Endothelial cell of umbilical vein (primary cell): ENCODE results near the gene GAS2L2. TPM values are rescaled to one million over a fixed set of nuclear protein-coding genes. Genes with fewer than 3 reads are reported as not detected.

ENCODE experiments used
- BruUV-seq: library from RNA; stranded (reverse); fragments of 400-500 nt; replicated peaks from 2 replicates; lab custom pipeline; 2021; lab: Mats Ljungman, UMichigan
- CTCF ChIA-PET: fragments of 300-600, 350-600 bp; sonication (Branson Sonifier 250); formaldehyde crosslinking; loops from one replicate; lab custom pipeline; 2021; ENCODE audit warnings: antibody characterized with exemption, inconsistent platforms; lab: Charles Lee
- POLR2A ChIA-PET: fragments of 300-600, 350-600 bp; sonication (Branson Sonifier 250); formaldehyde crosslinking; loops from one replicate; lab custom pipeline; 2021; ENCODE audit warnings: antibody characterized with exemption, inconsistent platforms; lab: Charles Lee
- DNase-seq: peaks from one replicate; pipeline ENCODE4 v3.0.0-alpha.2; 2011; ENCODE audit warnings: low read depth, low spot score
- FAIRE-seq: peaks from 2 replicates; lab custom pipeline; 2011; peaks lifted over from hg19 to GRCh38; lab: Jason Lieb, UNC
- H2AFZ ChIP-seq: 2 replicates; pipeline ENCODE4 v1.6.0; 2012; ENCODE audit warnings: low read depth, low read length, control low read depth, inconsistent platforms
- H3K27ac ChIP-seq: 2 replicates; pipeline ENCODE4 v1.5.1; 2011; ENCODE audit warnings: low read depth, mild to moderate bottlenecking, control low read depth, low read length, moderate library complexity; ENCODE audit not compliant: insufficient read depth
- H3K27me3 ChIP-seq, 2 experiments: 2 replicates each; pipeline versions ENCODE4 v1.6.0 to v1.6.1; 2011; ENCODE audit warnings: low read length in 2 of 2, mixed read lengths in 1 of 2; ENCODE audit not compliant: control insufficient read depth in 2 of 2, insufficient read depth in 2 of 2
- H3K36me3 ChIP-seq, 2 experiments: 2 replicates in 1 of 2; 3 replicates in 1 of 2; pipeline ENCODE4 v1.5.1; 2011; ENCODE audit warnings: low read length in 2 of 2, mild to moderate bottlenecking in 1 of 2, moderate library complexity in 1 of 2; ENCODE audit not compliant: control insufficient read depth in 2 of 2, insufficient read depth in 2 of 2; ENCODE audit errors: extremely low read depth in 1 of 2
- H3K4me1 ChIP-seq: 3 replicates; pipeline ENCODE4 v1.5.1; 2011; ENCODE audit warnings: mild to moderate bottlenecking, low read length; ENCODE audit not compliant: control insufficient read depth, insufficient read depth; ENCODE audit errors: extremely low read depth
- H3K4me2 ChIP-seq: 2 replicates; pipeline ENCODE4 v1.6.1; 2011; ENCODE audit warnings: low read length, control low read depth, mixed read lengths; ENCODE audit not compliant: insufficient read depth
- H3K4me3 ChIP-seq, 3 experiments: fragments of 200-600 bp in 1 of 3; sonication (generic), shearing (Covaris generic) in 1 of 3; replicated peaks in 1 of 3; 2 replicates each; pipeline ENCODE4 v1.5.1; 2011 to 2016; ENCODE audit warnings: control low read depth in 3 of 3, low read length in 3 of 3, mild to moderate bottlenecking in 2 of 3, inconsistent platforms in 1 of 3, low read depth in 1 of 3, moderate library complexity in 1 of 3; ENCODE audit not compliant: insufficient read depth in 1 of 3
- H3K79me2 ChIP-seq: 2 replicates; pipeline ENCODE4 v1.6.0; 2012; ENCODE audit warnings: low read length, inconsistent platforms; ENCODE audit not compliant: control insufficient read depth, insufficient read depth
- H3K9ac ChIP-seq: replicated peaks from 2 replicates; pipeline ENCODE3; 2011; ENCODE audit warnings: low read length, control low read depth; ENCODE audit not compliant: insufficient read depth; ENCODE audit errors: extremely low read depth
- H3K9me1 ChIP-seq: replicated peaks from 3 replicates; pipeline ENCODE4 v1.6.0; 2011; ENCODE audit warnings: mild to moderate bottlenecking, low read length; ENCODE audit not compliant: control insufficient read depth, insufficient read depth; ENCODE audit errors: extremely low read depth
- H3K9me3 ChIP-seq: replicated peaks from 2 replicates; pipeline ENCODE4 v1.5.1; 2012; ENCODE audit warnings: low read length, inconsistent platforms; ENCODE audit not compliant: control insufficient read depth, insufficient read depth
- H4K20me1 ChIP-seq: replicated peaks from 2 replicates; pipeline ENCODE3; 2011; ENCODE audit warnings: mild to moderate bottlenecking, low read length; ENCODE audit not compliant: control insufficient read depth, insufficient read depth; ENCODE audit errors: extremely low read depth
- EZH2 ChIP-seq: IDR thresholded peaks from 2 replicates; pipeline ENCODE4 v1.6.1; 2012; ENCODE audit warnings: borderline replicate concordance, low read depth, mild to moderate bottlenecking, moderate library complexity, low read length, inconsistent platforms; ENCODE audit not compliant: severe bottlenecking
- FOS ChIP-seq: IDR thresholded peaks from 2 replicates; pipeline ENCODE4 v1.6.1; 2011; ENCODE audit warnings: mild to moderate bottlenecking, low read length, moderate library complexity, borderline replicate concordance; ENCODE audit not compliant: insufficient read depth
- JUN ChIP-seq: IDR thresholded peaks from 2 replicates; pipeline ENCODE4 v1.6.1; 2011; ENCODE audit warnings: borderline replicate concordance, low read depth; ENCODE audit not compliant: insufficient read length, insufficient read depth
- MAX ChIP-seq: IDR thresholded peaks from 2 replicates; pipeline ENCODE4 v1.6.1; 2011; ENCODE audit not compliant: insufficient read depth, insufficient read length
- POLR2AphosphoS5 ChIP-seq: IDR thresholded peaks from 2 replicates; pipeline ENCODE4 v1.6.1; 2012; ENCODE audit warnings: low read depth, mild to moderate bottlenecking, control low read depth, low read length, moderate library complexity; ENCODE audit not compliant: insufficient read depth
- dilution Hi-C: fragments of 300-500 bp; cut with MboI; formaldehyde crosslinking; loops from one replicate; pipeline ENCODE4 v1.15.0; 2019; ENCODE audit warnings: low sequenced_read_pairs; ENCODE audit not compliant: extremely low pct_ligation_motif_present
- intact Hi-C: fragments of 100-400 bp; cut with micrococcal nuclease; formaldehyde crosslinking; loops from one replicate; pipeline ENCODE4 v1.10.0; 2022
- polyA plus RNA-seq, 4 experiments: library from polyadenylated mRNA; depleted of rRNA in 3 of 4; stranded (reverse) in 3 of 4; unstranded in 1 of 4; fragments of >200 nt; gene quantifications; 2 replicates each; pipeline versions ENCODE4 v1.2.1 to v1.2.3, GENCODE V29; 2011 to 2012; ENCODE audit warnings: missing spikeins in 1 of 4
- total RNA-seq: library from RNA; stranded (reverse); gene quantifications from 2 replicates; pipeline ENCODE4 v1.2.3, GENCODE V29; 2021
- TF ChIP-seq, protein P1 (sequence below), 2 donors: IDR thresholded peaks; 1 replicate in 1 of 2; 2 replicates in 1 of 2; pipeline ENCODE4 v1.5.1; 2011; ENCODE audit warnings: low read length in 2 of 2, mild to moderate bottlenecking in 2 of 2, moderate library complexity in 2 of 2, control low read depth in 1 of 2, inconsistent platforms in 1 of 2, low read depth in 1 of 2; ENCODE audit not compliant: insufficient read depth in 1 of 2; ENCODE audit errors: extremely low read depth in 1 of 2

Gene GAS2L2
- total and polyA plus RNA-seq, 2 donors (not counting 3 experiments of a cell fraction or from before 2014, with no cell fraction given): not detected

- no peak overlapping the region for H3K27ac ChIP-seq
- peaks cover 2 to 6% of the 10 kb centered on the region in 2 experiments for H3K27me3 ChIP-seq
- no peaks in the 10 kb centered on the region for H3K79me2 ChIP-seq
- no peaks in the 10 kb centered on the region for H3K9me3 ChIP-seq
- H3K4me2 ChIP-seq: no peak overlapping the region
- H3K9me1 ChIP-seq: no peaks in the 10 kb centered on the region
- intact Hi-C loops: no loop called here
- no peak for DNase-seq
- H4K20me1 ChIP-seq: no peaks in the 10 kb centered on the region
- dilution Hi-C loops: no loop called here
- no peaks in the 10 kb centered on the region for H3K36me3 ChIP-seq
- H3K4me3 ChIP-seq: no peak overlapping the region
- BruUV-seq: no TSS peak
- no peak for FAIRE-seq
- no peak overlapping the region for H2AFZ ChIP-seq
- H3K4me1 ChIP-seq: peaks cover 5% of the 10 kb centered on the region
- ChIA-PET CTCF (interaction anchor here (5.3 kb wide), 1 partner anchor 9 kb away, joined by 34 read pairs; no protein-coding TSS in a partner anchor), POLR2A (no interaction called here)
- no peak overlapping the region for H3K9ac ChIP-seq
- no peak for TF ChIP-seq JUN
Observed at GRCh38 chr17:35773129-35773528, 20.1 kb upstream of the GAS2L2 start.

DNA sequence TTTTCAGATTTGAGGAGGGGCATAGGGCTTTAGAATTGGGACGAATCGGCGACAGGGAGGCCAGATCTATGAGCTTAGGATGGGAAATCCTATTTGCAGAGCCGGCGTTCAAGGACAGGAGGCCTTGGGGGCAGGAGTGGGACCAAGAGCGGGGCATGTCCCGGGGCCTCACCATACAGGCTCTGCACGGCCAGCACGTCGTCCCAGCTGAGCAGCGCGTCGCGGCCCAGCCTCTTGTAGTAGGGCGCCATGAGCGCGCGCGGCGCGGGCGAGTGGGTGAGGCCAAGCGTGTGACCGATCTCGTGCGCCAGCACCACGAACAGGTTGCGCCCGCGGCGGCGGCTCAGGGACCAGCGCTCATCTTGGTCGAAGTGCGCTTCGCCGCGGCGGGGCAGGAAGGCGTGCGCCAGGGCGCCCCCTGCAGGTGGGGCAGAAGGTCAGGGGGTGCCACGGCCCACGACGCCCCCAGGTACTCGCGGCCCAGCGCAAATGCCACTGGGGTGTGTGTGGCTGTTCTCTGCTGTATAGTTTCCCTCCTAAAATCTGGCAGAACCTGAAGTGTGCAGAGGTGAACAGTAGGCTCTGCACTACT is 17.0 kb upstream of the GAS2L2 start:
- Histone ChIP-seq H3K79me2 (no peaks in the 10 kb centered on the region), H3K27ac (no peak overlapping the region), H3K27me3 (peaks cover 2 to 6% of the 10 kb centered on the region in 2 experiments), H3K36me3 (no peaks in the 10 kb centered on the region), H2AFZ (no peak overlapping the region), H3K4me3 (no peak overlapping the region), H3K4me2 (no peak overlapping the region), H3K4me1 (no peaks in the 10 kb centered on the region), H3K9me1 (no peaks in the 10 kb centered on the region), H4K20me1 (no peaks in the 10 kb centered on the region), H3K9me3 (no peaks in the 10 kb centered on the region), H3K9ac (no peak overlapping the region)
- ChIA-PET CTCF (interaction anchor here (1.0 to 8.5 kb wide), 5 partner anchors 13 to 38 kb away, joined by 3 to 453 read pairs (median 4); partner anchors contain the start of genes MMP28 and TAF15), POLR2A (no interaction called here)
- TF ChIP-seq EZH2 (no peak), MAX (no peak), FOS (no peak), POLR2AphosphoS5 (no peak), JUN (no peak)
- TF ChIP-seq, protein P1, sequence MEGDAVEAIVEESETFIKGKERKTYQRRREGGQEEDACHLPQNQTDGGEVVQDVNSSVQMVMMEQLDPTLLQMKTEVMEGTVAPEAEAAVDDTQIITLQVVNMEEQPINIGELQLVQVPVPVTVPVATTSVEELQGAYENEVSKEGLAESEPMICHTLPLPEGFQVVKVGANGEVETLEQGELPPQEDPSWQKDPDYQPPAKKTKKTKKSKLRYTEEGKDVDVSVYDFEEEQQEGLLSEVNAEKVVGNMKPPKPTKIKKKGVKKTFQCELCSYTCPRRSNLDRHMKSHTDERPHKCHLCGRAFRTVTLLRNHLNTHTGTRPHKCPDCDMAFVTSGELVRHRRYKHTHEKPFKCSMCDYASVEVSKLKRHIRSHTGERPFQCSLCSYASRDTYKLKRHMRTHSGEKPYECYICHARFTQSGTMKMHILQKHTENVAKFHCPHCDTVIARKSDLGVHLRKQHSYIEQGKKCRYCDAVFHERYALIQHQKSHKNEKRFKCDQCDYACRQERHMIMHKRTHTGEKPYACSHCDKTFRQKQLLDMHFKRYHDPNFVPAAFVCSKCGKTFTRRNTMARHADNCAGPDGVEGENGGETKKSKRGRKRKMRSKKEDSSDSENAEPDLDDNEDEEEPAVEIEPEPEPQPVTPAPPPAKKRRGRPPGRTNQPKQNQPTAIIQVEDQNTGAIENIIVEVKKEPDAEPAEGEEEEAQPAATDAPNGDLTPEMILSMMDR (IDR thresholded peaks at IDR 0.05; ENCODE audit: extremely low read depth in 1 of 2, insufficient read depth in 1 of 2, low read depth in 1 of 2, low read length in 2 of 2): peak in 1 of 2 donors; percentile 6
- DNase-seq: no peak
- dilution Hi-C loops: no loop called here
- intact Hi-C loops: no loop called here
- no peak for FAIRE-seq
- BruUV-seq: no TSS peak
